GM21717 (cell line): ENCODE data around the gene GSTM5.
"Not testable (repeated sequence)": the region's sequence is repeated elsewhere in the genome, so short reads cannot be mapped to it uniquely, and the experiment has no call there.

Experiments used
- ATAC-seq: cut with Tn5 transposase; IDR thresholded peaks from one replicate; pipeline ENCODE4 v1.9.1; 2021; ENCODE audit warnings: mild to moderate bottlenecking, moderate library complexity; ENCODE audit not compliant: unreplicated experiment

Gene GSTM5

DNA sequence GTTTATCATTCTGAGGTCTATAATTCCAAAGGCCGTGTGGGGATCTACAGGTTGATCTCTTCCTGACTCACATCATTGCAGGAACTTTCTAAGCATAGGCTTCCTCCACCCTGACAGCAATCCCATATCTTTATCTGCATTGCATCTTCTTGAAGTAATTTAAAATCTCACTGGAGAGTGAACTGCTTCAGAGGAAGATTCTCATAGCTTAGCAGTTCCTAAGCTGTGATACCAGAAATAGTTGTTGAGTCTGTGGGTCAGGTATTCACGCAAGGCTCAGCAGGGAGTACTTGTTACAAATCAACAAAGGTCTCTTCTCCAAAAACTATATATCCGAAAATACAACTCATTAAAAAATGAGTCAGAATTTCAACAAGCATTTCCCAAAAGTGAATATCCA, 16.9 kb upstream of the GSTM5 start:
- ATAC-seq, result not testable (repeated sequence)

DNA sequence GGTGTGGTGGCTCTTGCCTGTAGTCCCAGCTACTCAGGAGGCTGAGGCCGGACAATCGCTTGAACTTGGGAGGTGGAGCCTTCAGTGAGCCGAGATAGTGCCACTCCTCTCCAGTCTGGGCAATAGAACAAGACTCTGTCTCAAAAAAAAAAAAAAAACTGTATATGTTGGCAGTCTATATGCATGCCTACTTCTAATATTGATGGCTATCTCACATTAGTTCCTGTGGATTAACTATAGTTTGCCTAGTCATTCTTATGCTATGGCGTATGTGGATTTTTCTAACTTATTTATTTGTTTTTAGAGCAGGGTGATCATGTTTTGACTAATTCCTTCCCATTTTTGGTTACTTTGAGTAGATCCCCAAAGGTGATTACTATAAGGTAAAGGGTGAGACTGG, 15.0 kb upstream of the GSTM5 start:
- no peak for ATAC-seq

DNA sequence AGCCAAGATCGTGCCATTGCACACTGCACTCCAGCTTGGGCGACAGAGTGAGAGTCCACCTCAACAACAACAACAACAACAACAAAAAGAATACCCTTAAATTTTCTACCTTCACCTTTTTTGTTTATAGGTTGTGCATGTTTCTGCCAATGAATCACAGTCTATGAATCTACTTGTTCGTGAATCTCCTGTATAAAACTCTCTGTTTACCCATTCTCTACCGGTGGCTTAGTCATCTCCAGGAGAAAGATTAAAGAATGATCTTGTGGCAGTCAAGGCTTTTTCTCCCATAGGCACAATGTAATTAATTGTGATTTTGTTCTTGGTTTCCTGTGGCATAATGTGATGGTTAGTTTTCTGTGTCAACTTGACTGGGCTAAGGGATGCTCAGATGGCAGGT, 14.2 kb upstream of the GSTM5 start:
- ATAC-seq, result not testable (repeated sequence)

DNA sequence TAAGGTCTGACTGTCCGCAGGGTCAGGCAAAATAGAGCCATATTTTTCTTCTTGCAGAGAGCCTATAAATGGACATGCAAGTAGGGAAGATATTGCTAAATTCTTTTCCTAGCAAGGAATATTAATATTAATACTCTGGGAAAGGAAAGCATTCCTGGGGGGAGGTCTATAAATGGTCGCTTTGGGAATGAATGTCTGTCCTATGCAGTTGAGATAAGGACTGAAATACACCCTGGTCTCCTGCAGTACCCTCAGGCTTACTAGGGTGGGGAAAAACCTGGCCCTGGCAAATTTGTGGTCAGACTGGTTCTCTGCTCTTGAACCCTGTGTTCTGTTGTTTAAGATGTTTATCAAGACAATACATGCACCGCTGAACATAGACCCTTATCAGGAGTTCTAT, 9.1 kb upstream of the GSTM5 start:
- ATAC-seq, result not testable (repeated sequence)

DNA sequence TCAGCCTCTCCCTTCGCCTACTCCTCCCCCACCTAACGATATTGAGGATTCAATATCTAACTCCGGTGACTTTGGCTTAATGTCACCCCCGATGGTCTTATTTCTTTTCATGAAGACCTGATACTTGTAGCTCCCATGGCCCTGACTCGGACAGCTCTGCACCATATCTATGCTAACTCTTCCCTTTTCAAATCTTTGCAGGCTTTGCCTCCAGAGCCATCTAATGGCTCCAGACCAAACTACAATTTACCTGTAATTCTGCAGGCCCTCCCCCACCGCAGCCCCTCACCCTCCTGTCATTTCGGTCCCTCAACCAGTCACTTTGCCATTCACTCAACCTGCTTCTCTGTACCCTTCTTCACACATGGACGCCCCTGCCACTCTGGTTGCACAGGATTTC, 7.9 kb upstream of the GSTM5 start:
- no peak for ATAC-seq

- ATAC-seq, result no peak
These were observed 6.6 kb upstream of the GSTM5 start for GRCh38 chr1:109705411-109705810.

GRCh38 chr1:109708949-109709348, 3.1 kb upstream of the GSTM5 start:
- not testable (repeated sequence) for ATAC-seq

GRCh38 chr1:109709822-109710221, 2.2 kb upstream of the GSTM5 start:
- not testable (repeated sequence) for ATAC-seq

- ATAC-seq, result no peak
These were observed 342 bp downstream of the GSTM5 start for GRCh38 chr1:109712321-109712864.

- ATAC-seq, result no peak
These were observed 1.6 kb downstream of the GSTM5 start for GRCh38 chr1:109713636-109714035.

DNA sequence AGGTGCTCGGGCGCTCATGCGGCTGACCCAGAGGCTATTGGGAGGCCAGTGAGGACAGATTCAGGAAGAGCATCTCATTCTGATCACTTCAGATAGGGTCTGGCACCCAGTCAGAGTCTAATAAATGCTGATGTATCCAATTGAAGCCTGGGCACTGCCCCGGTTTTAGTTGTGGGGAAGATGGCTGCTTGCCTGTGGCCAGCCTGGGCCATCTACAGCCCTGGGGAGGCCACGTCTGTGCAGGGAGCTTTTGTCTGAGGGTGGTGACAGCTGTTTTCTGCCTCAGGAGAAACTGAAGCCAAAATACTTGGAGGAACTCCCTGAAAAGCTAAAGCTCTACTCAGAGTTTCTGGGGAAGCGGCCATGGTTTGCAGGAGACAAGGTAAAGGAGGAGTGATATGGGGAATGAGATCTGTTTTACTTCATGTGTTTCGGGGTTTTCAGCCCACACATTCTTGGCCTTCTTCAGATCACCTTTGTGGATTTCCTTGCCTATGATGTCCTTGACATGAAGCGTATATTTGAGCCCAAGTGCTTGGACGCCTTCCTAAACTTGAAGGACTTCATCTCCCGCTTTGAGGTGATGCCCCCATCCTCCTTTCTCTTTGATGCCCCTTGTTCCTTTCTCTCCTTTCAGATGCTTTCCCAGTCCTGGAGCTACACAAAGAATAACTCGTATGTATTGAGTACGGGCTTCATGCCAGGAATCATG, 2.8 kb downstream of the GSTM5 start:
- ATAC-seq, result no peak

GRCh38 chr1:109716121-109716520, 4.1 kb downstream of the GSTM5 start:
- ATAC-seq, result no peak

- no peak for ATAC-seq
These were observed 4.6 kb downstream of the GSTM5 start for GRCh38 chr1:109716570-109717090.

GRCh38 chr1:109717729-109718128, 5.7 kb downstream of the GSTM5 start:
- ATAC-seq, result no peak

- ATAC-seq, result no peak
These were observed 6.4 kb downstream of the GSTM5 start for GRCh38 chr1:109718495-109718894.

- peak; percentile 70 for ATAC-seq
These were observed 7.3 kb downstream of the GSTM5 start for GRCh38 chr1:109719337-109719837.

DNA sequence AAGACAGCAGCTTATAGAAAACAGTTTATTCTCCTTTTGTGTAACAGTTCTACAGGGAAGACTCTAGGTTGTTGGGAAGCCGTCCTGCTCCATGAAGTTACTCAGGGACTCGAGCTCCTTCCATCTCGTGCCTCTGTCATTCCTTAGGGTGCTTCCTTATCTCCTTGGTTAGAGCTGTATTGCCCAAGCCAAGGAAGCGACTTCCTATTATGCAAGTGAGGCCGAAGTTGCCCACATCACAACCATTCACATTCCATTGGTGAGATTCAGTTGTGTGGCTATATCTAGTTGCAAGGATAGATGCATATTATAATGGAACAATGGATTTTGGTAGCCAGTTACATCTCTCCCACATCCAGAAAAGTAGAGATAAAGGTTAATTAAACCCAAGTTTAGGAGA, 9.0 kb downstream of the GSTM5 start:
- no peak for ATAC-seq

DNA sequence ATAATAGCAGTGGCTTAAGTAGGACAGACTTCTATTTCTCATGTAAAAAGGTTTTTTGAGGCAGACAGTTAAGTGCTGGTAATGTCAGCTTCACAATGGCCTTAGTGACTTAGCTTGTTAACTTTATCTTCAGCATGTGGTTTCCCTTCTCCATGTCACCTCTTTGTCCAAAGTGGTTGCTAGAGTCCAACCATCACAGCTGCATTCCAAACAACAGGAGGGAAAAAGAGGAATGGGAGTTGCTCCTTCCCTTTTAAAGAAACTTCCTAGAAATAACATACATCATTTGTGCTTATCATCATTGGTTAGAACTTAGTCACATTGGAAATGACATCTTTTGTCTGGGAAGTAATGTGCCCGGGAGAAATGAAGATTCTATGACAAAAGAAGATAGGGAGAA, 9.9 kb downstream of the GSTM5 start:
- ATAC-seq, result no peak

- ATAC-seq, result no peak
These were observed 11.0 kb downstream of the GSTM5 start for GRCh38 chr1:109722908-109723691.

DNA sequence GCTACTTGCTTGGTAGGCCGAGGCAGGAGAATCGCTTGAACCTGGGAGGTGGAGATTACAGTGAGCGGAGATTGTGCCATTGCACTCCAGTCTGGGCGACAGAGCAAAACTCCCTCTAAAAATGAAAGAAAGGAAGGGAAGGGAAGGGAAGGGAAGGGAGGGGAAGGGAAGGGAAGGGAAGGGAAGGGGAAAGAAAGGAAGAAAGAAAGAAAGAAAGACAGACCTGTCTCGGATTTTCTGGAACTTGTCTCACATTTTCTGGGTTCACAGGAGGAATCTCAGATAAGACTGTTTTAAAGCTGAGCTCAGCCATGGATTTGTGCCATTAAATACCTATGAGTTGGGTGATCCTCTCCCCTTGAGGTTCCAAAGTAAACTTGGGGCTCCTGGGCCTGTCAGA, 12.9 kb downstream of the GSTM5 start:
- no peak for ATAC-seq

DNA sequence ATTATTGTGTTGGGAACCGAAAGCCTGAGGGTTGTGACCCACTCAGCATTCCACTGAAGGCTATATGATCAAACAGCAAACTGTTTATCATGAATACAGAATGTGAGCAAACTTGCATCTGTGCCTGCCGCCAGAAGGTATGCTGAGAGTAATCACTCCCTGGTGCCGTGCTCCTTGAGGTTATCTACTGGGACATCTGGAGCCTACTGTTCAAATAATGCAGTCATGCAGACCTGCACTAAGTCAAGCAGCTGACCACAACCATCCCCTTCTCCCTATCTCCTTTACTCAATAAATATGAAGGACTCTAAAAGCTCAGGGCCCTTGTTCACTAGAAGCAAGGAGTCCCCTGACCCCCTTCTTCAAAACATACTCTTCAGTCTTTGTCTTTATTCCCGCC, 13.5 kb downstream of the GSTM5 start:
- ATAC-seq, result no peak

GRCh38 chr1:109726007-109726406, 14.0 kb downstream of the GSTM5 start:
- ATAC-seq, result no peak
